HepG2 (cell line): ENCODE measurements around the gene LHX5. TPM values are rescaled to one million over a fixed set of nuclear protein-coding genes. Genes with fewer than 3 reads are reported as not detected.

Experiments used
- ATAC-seq: fragments of 200-7000 bp; cut with Tn5 transposase; 3 replicates; pipeline ENCODE4 v1.9.1; 2020; ENCODE audit warnings: mild to moderate bottlenecking, moderate library complexity
- BruUV-seq: library from RNA; stranded (reverse); fragments of 400-500 nt; replicated peaks from 2 replicates; lab custom pipeline; 2021; lab: Mats Ljungman, UMichigan
- CTCF ChIA-PET: fragments of 300-600 bp; formaldehyde crosslinking; extraction: SDS; loops from one replicate; lab custom pipeline; 2021; ENCODE audit warnings: low total read pairs, inconsistent platforms, low intra/inter-chr PET ratio; lab: Yijun Ruan, JAX
- POLR2A ChIA-PET: fragments of 350-600 bp; sonication (Branson Sonifier 250); formaldehyde crosslinking; loops from one replicate; lab custom pipeline; 2020; ENCODE audit warnings: antibody characterized with exemption, inconsistent platforms; lab: Yijun Ruan, JAX
- DNase-seq: peaks from one replicate; pipeline ENCODE4 v3.0.0-alpha.2; 2015; ENCODE audit warnings: low spot score
- FAIRE-seq: peaks from 3 replicates; lab custom pipeline; 2011; peaks lifted over from hg19 to GRCh38; lab: Jason Lieb, UNC
- H2AFZ ChIP-seq: one replicate; pipeline ENCODE4 v1.6.1; 2011; ENCODE audit warnings: low read length, inconsistent platforms
- H3K27ac ChIP-seq: fragments of 300-600 bp; 3 replicates; pipeline ENCODE4 v1.8.0; 2011; ENCODE audit warnings: mixed run types, mild to moderate bottlenecking, mixed read lengths, low read length, inconsistent platforms; ENCODE audit not compliant: insufficient read depth; ENCODE audit errors: extremely low read length
- H3K27me3 ChIP-seq, 2 experiments: fragments of 200-600 bp in 1 of 2; 2 replicates in 1 of 2; 3 replicates in 1 of 2; pipeline versions ENCODE4 v1.6.0 to v1.8.0; 2011; ENCODE audit warnings: low read length in 2 of 2, mild to moderate bottlenecking in 2 of 2, moderate library complexity in 2 of 2, inconsistent platforms in 1 of 2; ENCODE audit not compliant: insufficient read depth in 2 of 2, control insufficient read depth in 1 of 2
- H3K36me3 ChIP-seq, 2 experiments: fragments of 200-600 bp in 1 of 2; replicated peaks in 1 of 2; 2 replicates in 1 of 2; 3 replicates in 1 of 2; pipeline versions ENCODE4 v1.5.1 to v1.8.0; 2011; ENCODE audit warnings: low read length in 2 of 2, inconsistent platforms in 1 of 2; ENCODE audit not compliant: insufficient read depth in 2 of 2, control insufficient read depth in 1 of 2
- H3K4me1 ChIP-seq: 2 replicates; pipeline ENCODE4 v1.5.1; 2012; ENCODE audit warnings: low read length, inconsistent platforms; ENCODE audit not compliant: insufficient read depth
- H3K4me2 ChIP-seq: 2 replicates; pipeline ENCODE4 v1.6.0; 2011; ENCODE audit warnings: low read depth, low read length, inconsistent platforms
- H3K4me3 ChIP-seq, 3 experiments: fragments of 200-600 bp in 1 of 3; sonication (generic), shearing (Covaris generic) in 1 of 3; replicated peaks in 1 of 3; 2 replicates each; pipeline ENCODE4 v1.5.1; 2011 to 2016; ENCODE audit warnings: low read length in 3 of 3, inconsistent platforms in 2 of 3, low read depth in 2 of 3, mild to moderate bottlenecking in 2 of 3, control low read depth in 1 of 3, mixed read lengths in 1 of 3; ENCODE audit not compliant: insufficient read depth in 1 of 3
- H3K79me2 ChIP-seq: one replicate; pipeline ENCODE4 v1.6.1; 2011; ENCODE audit warnings: low read length, inconsistent platforms; ENCODE audit not compliant: insufficient read depth
- H3K9ac ChIP-seq: 2 replicates; pipeline ENCODE4 v1.6.0; 2011; ENCODE audit warnings: mild to moderate bottlenecking, low read depth, low read length, inconsistent platforms; ENCODE audit not compliant: insufficient read depth
- H3K9me3 ChIP-seq: 2 replicates; pipeline ENCODE4 v1.5.1; 2012; ENCODE audit warnings: mild to moderate bottlenecking, low read length
- H4K20me1 ChIP-seq: 2 replicates; pipeline ENCODE4 v1.6.0; 2011; ENCODE audit warnings: inconsistent platforms, mild to moderate bottlenecking, low read length, moderate library complexity; ENCODE audit not compliant: insufficient read depth
- MAFF ChIP-seq: IDR thresholded peaks from 2 replicates; pipeline ENCODE4 v1.6.1; 2011; ENCODE audit warnings: low read depth, low read length, improper control_type of control experiment
- MAFK ChIP-seq, 2 experiments: IDR thresholded peaks in 1 of 2; conservative IDR thresholded peaks in 1 of 2; 2 replicates each; pipeline ENCODE4 v1.6.1; 2011; ENCODE audit warnings: improper control_type of control experiment in 2 of 2, low read length in 2 of 2
- NFYB ChIP-seq: sonication (generic); formaldehyde crosslinking; IDR thresholded peaks from 2 replicates; pipeline ENCODE4 v1.4.0; 2020; ENCODE audit warnings: missing genetic modification reagents
- RELA ChIP-seq: sonication (generic); formaldehyde crosslinking; IDR thresholded peaks from 2 replicates; pipeline ENCODE4 v1.4.0; 2020; ENCODE audit warnings: missing genetic modification reagents
- RNF219 ChIP-seq: sonication (generic); formaldehyde crosslinking; IDR thresholded peaks from 2 replicates; pipeline ENCODE4 v1.5.0; 2020; ENCODE audit warnings: mild to moderate bottlenecking, missing genetic modification reagents
- SP1 ChIP-seq, 2 experiments: fragments of 450-650 bp in 1 of 2; sonication (generic) in 1 of 2; formaldehyde crosslinking in 1 of 2; IDR thresholded peaks; 2 replicates each; pipeline versions ENCODE4 v1.4.0 to v1.6.1; 2016 to 2020; ENCODE audit warnings: missing genetic modification reagents in 1 of 2
- TAF1 ChIP-seq: sonication (generic); formaldehyde crosslinking; IDR thresholded peaks from 2 replicates; pipeline ENCODE4 v1.4.0; 2020; ENCODE audit warnings: missing genetic modification reagents
- ZFP36L1 ChIP-seq: sonication (generic); formaldehyde crosslinking; IDR thresholded peaks from 2 replicates; pipeline ENCODE4 v1.8.0; 2022; ENCODE audit warnings: mild to moderate bottlenecking, missing genetic modification reagents, moderate library complexity
- ZNF326 ChIP-seq: sonication (generic); formaldehyde crosslinking; IDR thresholded peaks from 2 replicates; pipeline ENCODE4 v1.4.0; 2020; ENCODE audit warnings: missing genetic modification reagents, borderline replicate concordance
- ZNF609 ChIP-seq: sonication (generic); formaldehyde crosslinking; IDR thresholded peaks from 2 replicates; pipeline ENCODE4 v1.4.0; 2020; ENCODE audit warnings: mild to moderate bottlenecking, missing genetic modification reagents, borderline replicate concordance
- ZNF678 ChIP-seq: sonication (generic); formaldehyde crosslinking; IDR thresholded peaks from 2 replicates; pipeline ENCODE4 v1.4.0; 2020; ENCODE audit warnings: mild to moderate bottlenecking, missing genetic modification reagents
- ZNF713 ChIP-seq: sonication (generic); formaldehyde crosslinking; IDR thresholded peaks from 2 replicates; pipeline ENCODE4 v1.4.0; 2020; ENCODE audit warnings: mild to moderate bottlenecking, missing genetic modification reagents
- ZNF883 ChIP-seq: sonication (generic); formaldehyde crosslinking; IDR thresholded peaks from 2 replicates; pipeline ENCODE4 v1.5.1; 2020; ENCODE audit warnings: mild to moderate bottlenecking, missing genetic modification reagents; ENCODE audit errors: not compliant biosample characterization
- WGBS: methylation state at CpG from one replicate; pipeline ENCODE4 v1.1.6; 2017; ENCODE audit warnings: low lambda C conversion rate; 5-methylcytosine and 5-hydroxymethylcytosine counted together
- in situ Hi-C: cut with HindIII; loops from 2 replicates; pipeline ENCODE4 v1.10.0; 2017; ENCODE audit warnings: low pct_unique_long_range_greater_than_20kb; ENCODE audit not compliant: extremely low pct_ligation_motif_present
- intact Hi-C: fragments of 100-400 bp; cut with micrococcal nuclease; formaldehyde crosslinking; loops from one replicate; pipeline ENCODE4 v1.10.0; 2022; ENCODE audit not compliant: unreplicated experiment
- polyA plus RNA-seq, 8 experiments: library from polyadenylated mRNA; depleted of rRNA in 3 of 8; stranded (reverse) in 7 of 8; unstranded in 1 of 8; fragments of >200 nt; fragmentation: Illumina TruSeq in 4 of 8; extraction: Trizol in 4 of 8; gene quantifications; 2 replicates each; pipeline versions ENCODE4 v1.2.1 to v1.2.3, GENCODE V29; 2011 to 2016; ENCODE audit warnings: low read depth in 4 of 8, missing spikeins in 1 of 8, mixed read lengths in 1 of 8; ENCODE audit not compliant: insufficient read depth in 1 of 8
- total RNA-seq, 5 experiments: library from RNA; depleted of rRNA; stranded (reverse); fragments of >200 nt; fragmentation: Illumina TruSeq; extraction: Trizol; gene quantifications; 2 replicates each; pipeline ENCODE4 v1.2.3, GENCODE V29; 2016; ENCODE audit warnings: low read depth in 1 of 5
- TF ChIP-seq, protein P1 (sequence below): sonication (generic); formaldehyde crosslinking; IDR thresholded peaks from 2 replicates; pipeline ENCODE4 v1.4.0; 2020; ENCODE audit warnings: mild to moderate bottlenecking, missing genetic modification reagents

Gene LHX5
- total and polyA plus RNA-seq, 2 of the 13 experiments (the other 11 are each of a cell fraction or from before 2014, with no cell fraction given) = not detected

- no peaks in the 10 kb centered on the region for H3K79me2 ChIP-seq
- no peaks in the 10 kb centered on the region for H3K36me3 ChIP-seq
- FAIRE-seq (no peak), DNase-seq (no peak), ATAC-seq (no peak)
- no peaks in the 10 kb centered on the region for H4K20me1 ChIP-seq
- H3K27ac ChIP-seq = no peak overlapping the region
- ChIA-PET CTCF (no interaction called here), POLR2A (no interaction called here)
- BruUV-seq = no TSS peak
- WGBS = 3% methylated on average over 4 of the region's 4 CpGs
- no peak overlapping the region for H3K4me3 ChIP-seq
- H3K27me3 ChIP-seq = no peaks in the 10 kb centered on the region; a peak in 2 of 5 replicates
- H3K4me2 ChIP-seq = no peak overlapping the region
- H3K9ac ChIP-seq = no peak overlapping the region
- H3K4me1 ChIP-seq = no peaks in the 10 kb centered on the region
- H2AFZ ChIP-seq = no peak overlapping the region
- intact Hi-C loops (no loop called here), in situ Hi-C loops (no loop called here)
- no peaks in the 10 kb centered on the region for H3K9me3 ChIP-seq
- no peak for TF ChIP-seq ZNF609
- TF ChIP-seq RELA (CRISPR knock-in tag) = no peak
- TF ChIP-seq ZNF883 (CRISPR knock-in tag) = no peak
- TF ChIP-seq MAFF = peak; percentile 80
- TF ChIP-seq ZNF713 (CRISPR knock-in tag) = no peak
- TF ChIP-seq NFYB (CRISPR knock-in tag) = no peak
- no peak for TF ChIP-seq ZNF678 (CRISPR knock-in tag)
- TF ChIP-seq ZNF326 (CRISPR knock-in tag) = no peak
- TF ChIP-seq, protein P1, sequence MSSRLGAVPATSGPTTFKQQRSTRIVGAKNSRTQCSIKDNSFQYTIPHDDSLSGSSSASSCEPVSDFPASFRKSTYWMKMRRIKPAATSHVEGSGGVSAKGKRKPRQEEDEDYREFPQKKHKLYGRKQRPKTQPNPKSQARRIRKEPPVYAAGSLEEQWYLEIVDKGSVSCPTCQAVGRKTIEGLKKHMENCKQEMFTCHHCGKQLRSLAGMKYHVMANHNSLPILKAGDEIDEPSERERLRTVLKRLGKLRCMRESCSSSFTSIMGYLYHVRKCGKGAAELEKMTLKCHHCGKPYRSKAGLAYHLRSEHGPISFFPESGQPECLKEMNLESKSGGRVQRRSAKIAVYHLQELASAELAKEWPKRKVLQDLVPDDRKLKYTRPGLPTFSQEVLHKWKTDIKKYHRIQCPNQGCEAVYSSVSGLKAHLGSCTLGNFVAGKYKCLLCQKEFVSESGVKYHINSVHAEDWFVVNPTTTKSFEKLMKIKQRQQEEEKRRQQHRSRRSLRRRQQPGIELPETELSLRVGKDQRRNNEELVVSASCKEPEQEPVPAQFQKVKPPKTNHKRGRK (CRISPR knock-in tag) = no peak
- TF ChIP-seq RNF219 (CRISPR knock-in tag) = no peak
- no peak for TF ChIP-seq ZFP36L1
- peak; percentile 73 to 90 for TF ChIP-seq MAFK (conservative IDR thresholded peaks at IDR 0.05 in 1 of 2, IDR thresholded peaks at IDR 0.05 in 1 of 2; ENCODE audit: low read length in 2 of 2)
- no peak for TF ChIP-seq TAF1 (CRISPR knock-in tag)
- TF ChIP-seq SP1 (IDR thresholded peaks at IDR 0.05) = no peak
- no peak for TF ChIP-seq SP1 (CRISPR knock-in tag; IDR thresholded peaks at IDR 0.05)
Measured at GRCh38 chr12:113486722-113487121, 15.1 kb upstream of the LHX5 start.
